ENCODE data around the gene SPX.

The SPX gene

DNA sequence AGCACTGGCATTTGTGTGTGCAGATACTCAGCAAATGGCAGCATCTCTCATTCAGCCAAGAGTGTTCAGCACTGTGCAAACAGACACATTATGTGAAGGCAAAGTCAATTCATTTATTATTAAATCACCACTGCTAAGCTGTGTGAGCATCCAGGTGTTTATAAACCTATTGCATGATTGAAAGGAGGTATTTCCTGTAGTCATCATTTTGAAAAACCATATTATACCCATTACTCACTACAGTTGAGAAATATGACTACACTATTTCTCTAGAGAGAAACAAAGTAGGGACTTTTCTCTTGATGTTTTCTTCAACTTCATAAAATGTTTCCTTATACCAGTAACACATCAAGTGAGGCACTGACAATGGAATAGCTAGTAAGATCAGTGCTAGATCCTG lies 13.7 kb downstream of the SPX start:
- no peak for DNase-seq

DNA sequence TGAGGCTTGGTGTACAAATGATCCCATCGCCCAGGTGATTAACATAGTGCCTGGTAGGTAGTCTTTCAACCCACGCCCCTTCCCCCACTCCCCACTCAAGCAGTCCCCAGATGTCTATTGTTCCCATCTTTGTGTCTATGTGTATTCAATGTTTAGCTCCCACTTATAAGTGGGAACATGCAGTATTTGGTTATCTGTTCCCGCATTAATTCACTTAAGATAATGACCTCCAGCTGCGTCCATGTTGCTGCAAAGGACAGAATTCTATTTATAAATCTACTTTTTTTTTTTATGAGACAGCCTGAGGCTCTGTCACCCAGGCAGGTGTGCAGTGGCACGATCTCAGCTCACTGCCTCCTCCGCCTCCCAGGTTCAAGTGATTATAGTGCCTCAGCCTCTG lies 15.7 kb downstream of the SPX start:
- DNase-seq = no peak

DNA sequence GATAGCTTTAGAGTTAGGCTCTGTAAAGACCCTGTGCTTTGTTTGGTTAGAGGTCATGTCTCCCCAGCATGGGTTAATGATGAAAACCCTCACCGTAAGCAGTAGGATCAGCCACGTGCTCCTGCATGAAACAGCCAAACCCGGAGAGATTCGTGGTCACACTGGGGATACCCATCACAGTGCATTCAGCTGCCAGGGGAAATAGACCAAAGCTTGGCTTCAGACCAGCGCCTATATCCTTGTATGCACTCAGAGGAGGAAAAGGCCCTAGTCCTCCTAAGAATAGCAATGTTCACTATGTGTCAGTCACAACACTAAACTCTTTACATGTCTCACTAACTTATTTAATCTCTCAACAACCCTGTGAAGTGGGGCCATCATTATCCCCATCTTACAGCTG lies 16.3 kb downstream of the SPX start:
- no peak for DNase-seq

DNA sequence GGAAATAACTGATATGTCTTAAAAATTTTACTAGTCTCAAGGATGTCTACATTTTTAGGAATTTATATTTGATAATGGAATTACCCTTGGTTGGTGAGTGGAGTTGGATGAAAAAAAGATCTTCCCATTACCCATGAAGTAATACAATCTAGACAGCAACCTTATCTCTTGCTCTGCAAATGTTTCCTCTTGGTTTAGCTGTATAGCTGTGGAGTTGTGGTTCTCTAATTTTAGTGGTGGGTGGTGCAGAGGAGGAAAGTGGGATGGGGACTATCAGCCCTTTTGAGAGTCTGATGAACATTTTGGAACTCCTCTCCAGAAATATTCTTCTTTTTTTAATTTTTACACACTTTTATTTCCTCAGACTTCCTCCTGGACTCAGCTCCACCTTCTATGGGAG lies 17.1 kb downstream of the SPX start:
- DNase-seq = no peak

DNA sequence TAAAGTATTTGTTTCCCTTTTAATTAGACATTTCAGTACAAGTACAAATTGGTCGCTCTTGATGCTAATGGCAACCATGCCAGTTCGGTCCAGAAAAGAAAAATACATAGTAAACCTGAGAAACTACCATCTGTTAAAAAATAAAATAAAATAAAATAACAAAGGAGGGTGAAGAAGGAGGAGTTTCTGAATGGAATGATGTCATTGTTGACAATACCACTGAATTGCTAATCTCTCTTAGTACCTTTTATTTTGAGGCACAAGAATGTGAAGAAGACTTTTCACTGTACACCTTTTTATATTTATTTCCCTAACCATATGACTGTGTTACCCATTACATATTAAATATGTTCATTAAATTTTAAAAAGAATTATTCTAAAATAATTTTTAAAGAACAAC lies 19.5 kb downstream of the SPX start:
- no peak for DNase-seq

DNA sequence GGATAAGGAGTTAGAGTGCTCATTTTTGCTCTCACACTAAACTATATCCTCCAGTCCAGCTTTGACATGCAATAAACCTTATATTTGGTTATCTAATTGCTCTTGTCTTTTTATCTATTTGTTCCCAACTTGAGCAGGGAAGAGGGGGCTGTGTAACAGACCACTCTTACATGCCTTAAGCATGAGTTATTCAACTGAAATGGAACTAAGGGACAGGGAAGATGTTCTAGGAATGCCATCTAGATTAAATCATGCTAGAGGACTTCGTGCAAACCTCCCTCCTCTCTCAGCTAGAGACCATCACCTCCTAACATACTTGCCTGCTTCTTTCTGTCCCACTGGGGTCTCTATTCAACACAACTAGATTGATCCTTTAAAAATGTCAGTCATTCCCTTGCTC lies 20.6 kb downstream of the SPX start:
- DNase-seq = peak; percentile 23

DNA sequence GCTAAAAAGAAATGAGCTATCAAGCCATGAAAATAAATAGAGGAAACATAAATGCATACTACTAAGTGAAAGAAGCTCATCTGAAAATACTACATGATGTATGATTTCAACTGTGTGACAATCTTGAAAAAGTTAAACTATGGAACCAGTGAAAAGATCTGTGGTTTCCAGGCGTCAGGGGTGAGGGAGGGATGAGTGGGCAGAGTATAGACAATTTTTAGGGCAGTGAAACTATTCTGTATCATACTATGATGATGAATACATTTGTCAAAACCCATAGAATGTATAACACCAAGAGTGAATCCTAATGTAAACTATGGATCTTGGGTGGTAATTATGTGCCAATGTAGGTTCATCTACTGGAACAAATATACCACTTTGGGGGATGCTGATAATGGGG lies 21.3 kb downstream of the SPX start:
- DNase-seq = no peak

DNA sequence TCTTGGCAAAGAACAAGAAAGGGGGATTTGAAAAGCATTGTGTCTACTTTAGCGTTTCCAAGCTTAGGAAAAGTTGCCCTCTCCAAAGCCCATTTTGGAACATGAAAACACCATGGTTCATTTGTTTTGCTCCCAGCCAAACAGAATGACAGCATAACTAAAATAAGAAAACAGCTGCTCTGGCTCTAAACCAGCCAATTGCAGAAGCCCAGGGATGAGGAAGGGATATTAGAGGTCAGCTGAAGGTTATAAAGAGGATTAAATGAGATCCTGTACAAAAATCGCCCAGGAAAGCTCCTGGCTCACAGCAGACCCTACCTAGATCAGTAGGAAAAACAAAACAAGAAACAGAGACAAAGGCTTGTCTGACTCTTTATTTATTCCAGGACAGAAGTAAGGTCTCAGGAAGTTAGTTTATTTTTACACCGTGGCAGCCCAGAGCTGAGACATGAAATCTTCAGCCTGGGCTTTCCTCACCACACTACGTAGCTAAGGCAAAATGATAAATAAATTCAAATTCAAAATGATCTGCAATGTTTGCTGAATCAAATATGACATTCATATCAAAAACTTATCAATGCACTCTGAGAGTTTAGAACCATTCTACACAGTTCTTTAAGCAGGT lies 25.9 kb downstream of the SPX start:
- peak; percentile 16 for DNase-seq

DNA sequence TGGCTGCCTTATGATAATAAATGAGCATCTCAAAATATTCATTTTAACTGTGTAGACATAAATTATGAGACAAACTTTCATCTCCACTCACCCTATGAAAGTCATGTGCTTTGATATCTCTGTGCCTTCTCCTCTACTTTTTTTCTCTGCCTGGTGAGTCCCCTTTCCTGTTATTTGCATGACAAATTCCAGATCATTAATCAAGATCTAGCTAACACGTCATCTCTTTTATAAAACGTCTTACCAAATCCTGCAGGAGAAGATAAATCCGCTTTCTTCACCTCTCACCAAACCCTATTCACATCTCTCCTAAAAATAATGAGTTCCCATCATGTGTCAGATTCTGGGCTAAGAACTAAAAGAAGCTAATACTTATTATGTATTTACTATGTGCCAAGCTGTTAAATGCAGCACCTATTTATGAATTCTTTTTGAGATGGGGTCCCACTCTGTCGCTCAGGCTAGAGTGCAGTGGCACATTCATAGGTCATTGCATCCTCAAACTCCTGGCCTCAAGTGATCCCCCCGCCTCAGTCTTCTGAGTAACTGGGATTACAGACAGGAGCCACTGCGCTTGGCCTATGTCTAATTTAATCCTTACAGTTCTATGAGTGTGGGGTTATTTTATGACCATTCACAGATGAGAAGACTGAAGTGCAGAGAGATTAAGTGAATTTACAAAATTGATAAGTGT lies 26.7 kb downstream of the SPX start:
- DNase-seq = no peak

DNA sequence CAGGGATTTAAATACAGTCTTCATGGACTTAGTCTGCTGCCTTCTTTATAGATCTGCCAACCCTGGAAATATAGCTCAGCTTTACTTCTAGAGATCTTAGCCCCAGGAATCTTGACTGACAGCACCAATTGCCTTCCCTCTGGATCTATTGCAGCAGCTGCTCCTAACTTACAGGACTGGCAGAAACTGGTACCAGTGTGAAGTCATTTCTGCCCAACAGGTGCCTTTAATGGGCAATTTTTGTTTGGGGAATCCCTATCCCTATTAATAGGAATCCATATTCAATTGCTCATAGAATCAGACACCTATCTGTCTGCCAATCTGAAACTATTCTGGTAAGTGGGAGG lies 27.2 kb downstream of the SPX start:
- DNase-seq = no peak

DNA sequence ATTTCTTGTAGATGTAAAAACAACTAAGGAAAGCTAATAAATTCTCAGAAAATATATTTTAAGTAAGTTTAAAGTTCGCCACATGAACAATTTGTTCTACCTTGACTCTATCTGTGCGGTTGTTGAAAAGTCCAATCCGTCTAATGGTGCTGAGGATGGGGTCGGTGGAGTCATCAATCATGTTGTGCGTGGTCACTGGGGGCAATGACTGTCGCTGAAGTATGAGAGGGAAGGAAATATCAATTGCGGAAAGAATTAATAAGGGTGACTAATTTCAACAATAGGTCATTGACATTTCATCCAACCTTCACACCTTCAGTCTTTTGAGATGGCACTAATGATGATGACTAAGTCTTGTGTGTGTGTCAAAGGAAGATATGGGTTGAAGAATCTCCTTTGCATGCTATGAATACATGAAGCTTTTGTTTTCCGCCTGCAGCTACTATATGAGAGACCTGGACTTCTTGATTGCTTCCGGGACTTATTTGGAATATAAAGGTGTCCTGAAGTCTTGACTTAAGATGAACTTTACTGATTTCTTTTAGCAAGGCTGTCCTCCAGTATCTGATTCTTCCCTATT lies 32.1 kb downstream of the SPX start:
- DNase-seq = no peak

DNA sequence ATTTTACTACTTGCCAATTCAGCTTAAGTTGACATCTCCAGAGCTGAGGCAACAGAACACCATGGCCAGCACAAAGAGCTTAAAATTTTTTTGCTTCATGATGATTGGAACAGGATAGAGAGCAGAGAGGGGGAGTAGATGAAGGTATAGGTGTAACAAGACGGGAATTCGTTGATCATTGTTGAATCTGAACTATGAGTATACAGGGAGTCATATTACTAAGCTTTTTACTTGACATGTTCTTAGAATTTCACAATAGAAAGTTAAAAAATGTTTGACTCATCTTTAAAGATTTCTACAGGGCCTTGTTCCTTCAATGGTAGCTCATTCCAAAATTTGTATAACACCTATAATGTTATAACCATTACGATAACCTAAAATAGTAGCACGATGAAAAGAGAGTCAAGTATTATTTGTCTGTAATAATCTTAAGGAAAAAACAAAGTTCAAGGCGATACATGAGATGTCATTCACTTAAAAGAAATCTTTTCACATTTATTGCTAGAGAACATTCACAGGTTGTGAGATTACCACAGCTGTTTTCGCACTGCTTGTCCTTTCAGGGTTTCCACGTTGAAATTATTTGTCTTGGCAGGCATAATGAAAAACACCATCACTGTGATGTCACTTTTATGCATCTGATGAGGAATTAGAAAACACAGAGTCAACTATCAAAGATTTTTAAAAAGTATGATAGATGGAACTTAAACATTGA lies 33.9 kb downstream of the SPX start:
- peak; percentile 81 for DNase-seq

DNA sequence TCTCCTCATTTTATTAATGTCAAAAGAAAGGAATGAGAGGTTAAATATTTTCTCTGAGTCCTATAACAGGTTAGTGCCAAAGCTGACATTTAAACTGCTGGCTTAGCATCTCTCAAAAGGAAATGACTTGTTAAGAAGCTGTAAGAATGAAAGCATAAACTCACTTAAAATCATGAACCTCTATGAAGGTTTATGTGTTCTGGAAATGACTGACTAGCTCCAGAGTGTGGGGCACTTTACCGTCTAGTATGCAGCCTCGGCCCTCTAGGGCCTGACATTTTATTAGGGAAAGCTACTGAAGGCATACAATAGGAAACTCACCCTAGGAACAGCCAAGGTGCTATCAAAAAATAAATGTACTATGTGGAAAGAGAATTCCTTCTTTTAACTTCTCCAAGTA lies 35.1 kb downstream of the SPX start:
- DNase-seq = no peak

DNA sequence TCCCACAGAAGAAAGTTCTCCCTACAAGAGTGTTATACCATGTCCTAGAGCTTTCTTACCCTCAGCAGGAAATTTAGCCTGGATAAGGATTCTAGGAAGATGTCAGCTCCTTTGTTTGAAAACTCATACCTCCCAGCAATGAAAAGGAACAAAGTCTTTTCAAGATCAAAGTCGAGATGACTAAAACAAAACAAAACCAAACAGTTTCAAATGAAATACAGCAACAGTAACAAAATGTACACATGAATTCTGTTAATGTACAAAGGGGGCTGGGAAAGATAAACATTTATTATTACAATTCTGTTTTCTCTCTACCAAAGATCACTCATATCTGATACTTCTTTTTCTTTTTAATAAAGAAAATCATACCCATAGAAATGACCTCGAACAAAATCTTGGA lies 36.8 kb downstream of the SPX start:
- no peak for DNase-seq

DNA sequence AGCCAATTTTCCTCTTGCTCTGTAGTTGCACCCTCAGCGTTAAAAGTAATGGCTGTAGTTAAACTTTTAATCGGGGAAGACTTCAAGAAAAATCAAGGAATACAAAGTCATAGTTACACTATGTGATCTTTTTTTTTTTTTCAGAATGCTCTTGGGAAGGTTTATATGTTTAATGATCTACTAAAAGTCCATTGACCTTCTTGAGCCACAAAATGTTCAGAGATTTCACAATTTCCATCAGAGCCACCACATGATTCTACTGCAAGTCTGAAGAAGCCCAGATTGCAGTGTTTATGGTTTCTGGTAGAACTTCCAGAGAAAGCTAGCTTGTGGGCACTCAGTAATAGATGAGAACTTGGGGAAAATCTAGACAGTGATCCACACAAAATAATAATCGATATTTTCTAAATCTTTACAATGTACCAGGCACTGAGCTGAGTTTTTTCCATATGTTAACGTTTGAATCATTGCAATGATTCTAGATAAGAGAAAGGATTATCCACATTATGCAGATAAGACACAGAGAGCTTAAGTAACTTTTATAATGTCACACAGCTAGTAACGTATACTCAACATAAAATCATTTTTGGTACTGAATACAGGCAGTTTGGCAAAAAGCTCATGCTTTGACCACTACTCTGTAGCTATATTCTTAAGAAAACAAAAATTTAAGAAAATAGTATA lies 40.3 kb downstream of the SPX start:
- no peak for DNase-seq

DNA sequence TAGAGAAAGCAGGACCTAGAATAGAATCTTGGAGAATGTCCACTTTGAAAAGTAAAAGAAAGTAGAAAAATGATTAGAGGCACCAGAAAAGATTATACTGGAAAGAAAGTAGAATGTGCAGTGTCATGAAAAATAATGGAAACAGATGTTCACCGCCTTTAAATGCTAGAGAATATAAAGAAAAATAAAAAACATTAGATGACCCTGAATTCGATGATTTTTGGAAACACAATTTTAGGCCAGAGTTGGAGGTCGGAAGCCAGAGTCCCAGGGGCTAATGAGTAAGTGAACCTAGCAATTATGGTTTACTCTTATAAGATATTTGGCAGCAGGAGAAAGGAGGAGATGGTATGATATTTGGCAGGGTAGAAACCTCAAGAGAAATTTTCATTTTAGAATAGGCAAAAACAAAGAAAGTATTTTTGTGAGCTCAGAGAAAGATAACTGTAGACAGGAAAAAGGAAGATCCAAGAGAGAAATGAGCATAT lies 40.9 kb downstream of the SPX start:
- no peak for DNase-seq

DNA sequence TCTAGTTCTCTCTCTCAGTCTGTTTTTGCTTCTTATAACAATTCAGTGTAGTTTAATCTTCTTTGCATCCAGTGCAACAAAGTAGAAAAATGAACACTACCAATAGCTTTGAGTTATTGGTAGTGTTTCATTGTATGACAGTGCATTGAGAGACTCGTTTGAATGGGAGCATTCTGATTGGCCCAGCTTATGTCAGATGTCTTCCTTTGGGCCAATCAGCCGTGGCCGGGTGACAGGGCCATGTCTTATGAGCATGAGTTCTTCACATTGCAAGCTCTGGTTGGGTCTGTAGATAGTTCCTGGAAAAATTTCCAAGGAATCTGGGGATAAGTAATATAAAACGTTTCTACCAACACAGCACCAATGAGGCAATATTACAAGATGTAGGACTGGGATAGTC lies 42.0 kb downstream of the SPX start:
- no peak for DNase-seq

DNA sequence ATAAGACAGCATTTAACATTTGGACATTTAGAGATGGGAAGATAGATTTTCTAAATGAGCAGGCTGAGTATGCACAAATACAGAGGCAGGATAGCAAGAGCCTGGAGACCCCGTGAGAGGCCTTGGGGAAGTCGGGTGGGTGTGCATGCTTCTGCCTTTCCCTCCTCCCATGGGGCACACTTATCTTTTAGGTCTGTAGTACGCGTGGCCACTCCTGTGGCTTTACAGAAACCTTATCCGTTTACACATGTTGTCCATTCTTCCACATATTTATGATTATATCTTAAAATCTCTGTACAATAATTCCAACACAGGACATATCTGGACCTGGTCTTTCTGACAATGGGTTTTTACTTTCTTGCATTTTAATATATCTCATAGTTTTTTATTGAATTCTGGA lies 45.0 kb downstream of the SPX start:
- DNase-seq = no peak

DNA sequence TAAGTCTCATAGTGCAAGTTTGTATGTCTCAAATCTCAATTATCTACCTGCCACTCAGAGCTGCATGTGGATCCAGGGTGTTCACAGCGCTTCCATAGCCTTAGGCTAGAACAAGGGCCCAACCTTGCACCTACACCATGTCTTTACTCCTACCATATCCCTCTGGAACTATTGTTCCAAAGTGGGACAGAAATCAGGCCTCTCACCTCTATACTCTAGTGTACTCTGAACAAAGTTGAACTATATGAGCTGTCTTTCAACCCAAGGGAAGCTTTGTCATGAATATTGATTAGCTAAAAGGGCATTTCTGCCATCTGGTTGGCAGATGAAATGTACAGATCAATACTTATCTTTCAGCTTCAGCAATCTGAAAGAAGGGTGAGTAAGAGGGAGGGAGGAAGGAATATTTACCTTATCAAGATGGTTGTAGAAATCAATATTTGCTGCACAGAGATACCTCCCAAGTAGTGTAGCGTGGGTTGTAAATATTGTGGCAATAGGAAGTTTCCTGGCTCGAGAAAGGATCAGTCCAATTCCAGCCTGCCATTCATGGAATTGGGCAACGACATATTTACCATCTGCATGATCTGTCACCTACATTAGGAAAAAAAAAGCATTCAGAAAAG lies 47.8 kb downstream of the SPX start:
- no peak for DNase-seq

DNA sequence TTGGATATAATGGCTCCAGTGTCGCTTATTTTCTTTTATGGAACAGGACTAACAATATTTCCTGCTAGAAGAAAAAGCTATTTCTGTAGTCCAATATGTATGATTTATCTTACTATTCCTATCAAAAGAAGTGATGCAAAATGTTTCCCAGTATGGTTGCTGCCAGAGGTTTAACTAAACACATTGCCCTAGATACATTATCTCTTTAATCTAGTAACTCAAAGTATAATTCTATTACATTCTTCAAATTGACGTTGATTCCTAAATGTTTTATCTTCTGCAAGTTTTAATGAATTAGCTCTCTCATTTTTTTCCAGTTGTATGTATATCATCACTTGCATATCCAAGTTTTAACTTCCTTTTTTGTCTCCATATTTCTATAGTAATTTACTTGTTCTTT lies 50.3 kb downstream of the SPX start:
- DNase-seq = no peak

DNA sequence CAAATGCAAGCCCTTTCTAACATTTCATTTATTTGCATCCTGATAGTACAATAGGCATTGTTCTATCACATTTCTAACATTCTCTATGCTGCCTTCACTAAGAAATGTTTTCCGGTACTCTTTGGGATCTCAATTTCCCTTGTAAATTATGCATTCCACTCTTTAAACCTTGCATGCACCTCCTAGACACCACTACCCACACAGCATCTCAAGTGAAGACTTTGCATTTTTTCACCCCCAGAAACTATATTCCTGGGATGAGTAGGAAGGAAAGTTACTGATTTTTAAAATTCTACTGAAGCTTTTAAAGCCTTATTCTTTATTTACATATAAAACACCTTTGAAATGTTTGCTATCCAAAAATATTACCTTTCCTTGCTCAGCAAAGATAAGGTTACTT lies 51.4 kb downstream of the SPX start:
- DNase-seq = no peak

DNA sequence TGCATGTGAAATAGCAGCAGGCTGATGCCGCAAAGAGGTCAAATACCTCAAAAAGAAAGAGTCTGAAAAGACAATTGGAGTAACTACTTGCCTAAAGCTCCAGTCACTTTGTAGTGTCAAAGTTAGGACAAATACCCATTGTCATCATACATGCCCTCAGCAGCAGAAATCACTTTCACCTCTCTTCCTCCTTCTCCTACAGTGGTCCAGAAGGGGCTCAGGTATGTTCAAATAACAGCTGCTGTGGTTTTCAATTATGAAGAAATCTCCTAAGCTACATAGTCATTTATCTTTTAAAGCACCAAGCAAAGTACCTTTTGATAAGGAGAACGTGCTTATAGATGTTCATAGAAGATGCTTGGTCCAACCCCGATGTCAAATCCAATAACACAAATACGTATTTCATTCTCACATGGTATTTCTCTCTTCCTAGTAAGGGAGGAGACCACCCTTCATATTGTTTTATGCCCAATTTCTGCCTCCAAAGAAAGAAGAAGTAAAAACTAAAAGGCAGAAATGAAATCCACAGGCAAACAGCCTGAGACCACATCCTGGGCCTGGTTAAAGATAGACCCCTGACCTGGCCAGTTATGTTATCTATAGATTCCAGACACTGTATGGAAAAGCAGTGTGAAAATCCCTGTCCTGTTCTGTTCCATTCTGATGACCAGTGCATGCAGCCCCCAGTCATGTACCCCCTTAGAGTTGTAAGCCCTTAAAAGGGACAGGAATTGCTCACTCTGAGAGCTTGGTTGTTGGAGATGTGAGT lies 54.8 kb downstream of the SPX start:
- DNase-seq = no peak

Data from HCEC 1CT (cell line).